Measurements from ENCODE around the gene GPC3.
"Not testable (repeated sequence)": the region's sequence is repeated elsewhere in the genome, so short reads cannot be mapped to it uniquely, and the experiment has no call there.

GPC3 gene

DNA sequence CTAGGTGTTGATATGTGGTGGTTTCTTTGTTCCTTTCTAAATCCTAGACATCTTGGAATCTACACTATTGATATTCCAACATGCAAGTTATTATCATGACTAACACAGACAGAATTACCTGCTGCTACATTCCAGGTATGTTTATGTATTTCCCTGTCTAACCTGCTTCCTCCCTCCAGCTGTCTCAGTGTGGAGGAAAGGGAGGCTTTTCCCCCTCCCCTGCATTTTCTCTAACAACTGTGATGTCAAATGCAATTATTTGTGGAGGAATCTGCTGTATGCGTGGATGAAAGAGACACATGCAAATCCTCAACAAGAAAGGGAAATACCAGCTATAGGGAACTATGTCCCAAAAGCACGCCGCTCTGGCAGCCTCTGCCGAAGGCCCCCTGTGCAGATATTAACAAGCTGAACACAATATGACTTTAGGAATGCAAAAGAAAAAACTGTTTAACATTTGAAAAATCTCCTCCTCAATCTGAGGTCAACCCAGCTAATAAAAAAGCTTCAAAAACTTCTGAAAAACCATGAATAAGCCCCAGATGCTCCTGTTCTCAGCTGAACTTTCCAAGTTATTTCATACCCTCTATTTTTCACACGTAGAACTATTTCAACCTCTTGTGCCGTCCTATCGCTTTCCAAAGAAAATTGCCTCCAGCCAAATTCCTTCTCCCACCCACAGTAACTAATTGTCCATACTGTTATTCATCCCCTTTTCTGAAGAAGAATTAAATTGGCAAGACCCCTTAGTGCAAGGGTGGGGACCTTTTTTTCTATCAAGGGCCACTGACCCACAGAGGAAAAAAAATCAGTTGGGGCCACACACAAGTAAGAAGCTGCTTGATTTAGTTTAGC, 345.0 kb downstream of the GPC3 start:
- peak; percentile 61 for DNase-seq

- DNase-seq, result no peak
Measured at GRCh38 chrX:133639726-133640125, 345.7 kb downstream of the GPC3 start.

- peak; percentile 64 for DNase-seq
Measured at GRCh38 chrX:133638285-133638684, 347.1 kb downstream of the GPC3 start.

- DNase-seq, result no peak
Measured at GRCh38 chrX:133637765-133638164, 347.6 kb downstream of the GPC3 start.

DNA sequence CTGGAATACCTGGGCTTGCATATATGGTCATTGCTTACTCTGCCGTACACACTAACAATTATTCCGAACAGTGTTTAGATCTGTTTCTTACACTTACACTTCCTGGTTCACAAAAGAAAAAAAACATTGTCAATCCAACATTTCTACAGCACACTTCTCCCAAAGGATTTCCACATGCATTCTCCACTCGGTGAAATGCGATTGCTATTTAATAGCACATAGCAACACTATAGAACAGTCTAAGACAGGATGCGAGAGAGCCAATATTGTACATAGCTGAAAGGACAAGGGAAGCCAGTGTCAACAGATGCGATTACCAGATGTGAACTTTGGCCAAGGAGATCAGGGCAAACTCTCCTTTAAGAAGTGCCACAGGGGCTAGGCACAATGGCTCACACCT, 349.4 kb downstream of the GPC3 start:
- no peak for DNase-seq

DNA sequence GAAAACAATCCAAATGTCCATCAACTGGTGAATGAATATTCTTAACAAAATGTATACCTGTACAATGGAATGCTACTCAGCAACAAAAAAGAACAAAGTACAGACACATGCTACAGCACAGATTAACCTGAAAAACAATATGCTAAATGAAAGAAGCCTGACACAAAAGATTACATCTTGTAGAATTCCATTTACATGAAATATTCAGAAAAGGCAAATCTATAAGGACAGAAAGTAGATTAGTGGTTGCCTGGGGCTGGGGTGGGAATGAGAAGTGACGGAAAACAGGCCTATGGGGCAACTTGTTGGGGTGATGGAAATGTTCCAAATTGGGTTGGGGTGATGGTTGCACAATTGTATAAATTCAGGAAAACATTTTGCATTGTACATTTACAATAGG, 351.0 kb downstream of the GPC3 start:
- DNase-seq, result no peak

DNA sequence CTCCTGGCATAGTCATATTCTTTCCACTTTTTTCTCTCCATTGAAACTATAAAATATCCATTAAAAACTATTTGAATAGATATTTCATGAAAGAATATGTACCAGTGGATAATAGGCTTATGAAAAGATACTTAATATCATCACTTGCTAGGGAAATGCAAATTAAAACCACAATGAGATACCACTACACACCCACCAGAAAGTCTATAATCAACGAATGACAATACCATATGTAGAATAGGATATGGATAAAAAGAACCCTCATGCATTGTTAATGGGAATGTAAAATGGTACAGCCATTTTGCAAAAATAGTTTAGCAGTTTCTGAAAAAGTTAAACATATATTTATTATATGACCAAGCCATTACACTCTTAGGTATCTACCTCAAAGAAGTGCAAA, 351.4 kb downstream of the GPC3 start:
- no peak for DNase-seq

- DNase-seq, result no peak
Measured at GRCh38 chrX:133633162-133633561, 352.2 kb downstream of the GPC3 start.

DNA sequence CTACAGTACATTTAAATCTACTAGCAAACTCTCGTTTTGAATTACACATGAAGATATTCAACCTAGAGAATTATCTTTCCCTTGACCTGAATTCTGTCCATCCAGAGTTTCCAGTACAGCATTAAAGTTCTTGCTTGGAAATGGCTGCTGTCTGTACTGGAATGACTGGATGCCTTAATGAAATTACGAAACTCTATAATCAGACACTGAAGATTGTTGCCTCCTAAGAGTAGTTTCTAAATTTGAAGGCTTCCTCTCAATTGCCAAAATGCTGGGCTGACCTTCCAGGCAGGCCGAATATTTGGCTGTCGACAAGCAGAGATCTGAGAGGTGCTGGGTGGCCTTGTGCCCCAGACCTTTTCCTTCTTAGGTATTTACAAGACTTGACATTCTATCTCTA, 355.0 kb downstream of the GPC3 start:
- no peak for DNase-seq

GRCh38 chrX:133627673-133628072, 357.7 kb downstream of the GPC3 start:
- no peak for DNase-seq

DNA sequence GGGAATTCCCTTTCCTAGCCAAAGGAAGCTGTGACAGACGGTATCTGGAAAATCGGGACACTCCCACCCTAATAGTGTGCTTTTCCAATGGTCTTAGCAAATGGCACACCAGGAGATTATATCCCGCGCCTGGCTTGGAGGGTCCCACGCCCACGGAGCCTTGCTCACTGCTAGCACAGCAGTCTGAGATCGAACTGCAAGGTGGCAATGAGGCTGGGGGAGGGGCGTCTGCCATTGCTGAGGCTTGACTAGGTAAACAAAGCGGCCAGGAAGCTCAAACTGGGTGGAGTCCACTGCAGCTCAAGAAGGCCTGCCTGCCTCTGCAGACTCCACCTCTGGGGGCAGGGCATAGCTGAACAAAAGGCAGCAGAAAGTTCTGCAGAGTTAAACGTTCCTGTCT, 364.0 kb downstream of the GPC3 start:
- DNase-seq, result not testable (repeated sequence)

DNA sequence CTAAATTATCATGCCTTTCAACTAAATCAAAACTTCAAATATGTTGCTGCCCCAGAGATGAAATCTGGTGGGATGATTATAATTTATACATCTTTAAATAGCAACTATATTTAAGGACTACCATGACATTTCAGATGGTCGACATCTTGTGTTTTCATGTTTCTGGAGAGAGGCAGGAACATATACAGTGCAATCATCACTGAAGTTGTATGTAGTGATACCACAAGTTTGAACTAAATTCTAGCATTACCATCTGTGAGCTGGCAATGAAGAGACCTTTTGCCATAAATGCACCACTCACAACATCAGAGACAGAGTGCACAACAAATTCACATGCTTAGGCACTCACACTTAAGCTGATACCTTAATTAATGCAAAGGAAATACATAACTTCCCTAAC, 373.7 kb downstream of the GPC3 start:
- no peak for DNase-seq

DNA sequence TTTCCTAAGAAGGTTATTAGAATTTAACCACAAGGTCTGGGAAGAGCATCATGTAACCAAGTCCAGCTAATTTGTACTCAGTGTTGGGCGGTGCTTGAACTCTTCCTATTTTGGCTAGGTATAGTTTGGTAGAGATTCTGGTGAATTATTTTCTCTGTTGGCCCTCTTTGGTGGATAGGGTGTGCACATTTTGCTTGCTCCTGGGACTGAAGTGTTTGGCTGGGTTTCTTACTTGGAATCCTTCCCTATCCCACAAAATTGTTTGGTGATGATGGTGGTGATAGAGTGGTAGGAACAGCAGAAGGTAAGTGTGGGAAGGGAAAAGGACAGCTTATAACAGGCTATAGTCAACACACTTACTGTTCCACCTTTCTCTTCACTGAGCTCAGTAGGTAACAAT, 375.3 kb downstream of the GPC3 start:
- peak; percentile 50 for DNase-seq

DNA sequence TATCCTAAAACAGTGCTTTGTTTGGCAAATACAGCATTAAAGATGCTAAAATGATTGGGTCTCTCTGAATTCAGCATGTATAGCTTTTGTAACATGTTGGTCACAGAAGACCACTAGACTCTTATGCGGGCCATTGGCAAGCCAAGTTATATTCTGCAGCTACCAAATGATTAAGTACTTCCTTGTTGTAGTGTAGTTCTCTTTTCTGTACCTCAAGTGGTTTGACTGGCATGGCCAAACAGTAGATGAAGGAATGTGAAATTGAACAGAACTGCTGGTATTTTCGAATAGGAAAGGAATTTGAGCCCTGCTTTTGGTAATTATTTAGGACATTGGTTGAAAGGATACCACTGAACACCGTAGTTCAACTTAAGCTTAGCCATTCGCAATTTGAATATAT, 376.2 kb downstream of the GPC3 start:
- no peak for DNase-seq

- peak; percentile 88 for DNase-seq
Measured at GRCh38 chrX:133608406-133608805, 377.0 kb downstream of the GPC3 start.

DNA sequence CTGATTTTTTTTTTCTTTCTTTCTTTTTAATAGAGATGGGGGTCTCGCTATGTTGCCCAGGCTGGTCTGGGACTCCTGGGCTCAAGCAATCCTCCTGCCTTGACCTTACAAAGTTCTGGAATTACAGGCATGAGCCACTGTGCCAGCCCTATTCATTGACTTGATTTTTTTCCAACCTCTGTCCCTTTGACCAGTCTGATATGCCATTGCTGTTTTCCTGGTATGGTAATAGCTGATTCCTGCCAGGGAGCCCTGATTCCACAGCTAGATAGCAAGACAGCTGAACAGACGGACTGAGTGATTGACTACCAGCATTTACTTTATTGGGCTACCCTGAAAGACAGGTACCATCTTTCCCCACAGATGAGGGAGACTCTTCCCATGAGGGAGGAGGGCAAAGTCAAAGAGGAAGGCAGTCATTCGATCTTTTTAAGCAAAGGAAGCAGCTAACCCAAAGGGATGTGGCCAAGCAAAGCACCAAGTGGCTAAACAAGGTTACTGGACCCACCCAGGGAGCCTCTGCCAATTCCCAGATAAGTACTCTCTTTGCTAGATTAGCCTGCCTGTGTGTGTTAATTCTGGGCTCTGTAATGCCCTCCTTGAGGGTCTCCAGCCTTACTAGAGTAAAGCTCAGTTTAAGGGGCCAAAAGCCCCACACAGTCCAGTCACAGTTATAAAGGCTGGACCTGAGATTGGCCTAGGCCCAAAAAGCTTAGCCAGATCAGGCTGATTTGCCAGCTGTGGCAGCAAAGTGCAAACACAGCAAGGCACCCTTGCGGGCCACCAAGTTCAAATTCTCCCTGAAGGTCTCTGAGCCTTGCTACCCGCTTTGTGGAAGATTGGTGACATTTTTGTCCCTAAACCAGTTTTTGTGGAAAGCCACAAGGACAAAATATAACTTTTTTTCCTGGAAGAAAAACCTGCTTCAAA, 377.7 kb downstream of the GPC3 start:
- no peak for DNase-seq

DNA sequence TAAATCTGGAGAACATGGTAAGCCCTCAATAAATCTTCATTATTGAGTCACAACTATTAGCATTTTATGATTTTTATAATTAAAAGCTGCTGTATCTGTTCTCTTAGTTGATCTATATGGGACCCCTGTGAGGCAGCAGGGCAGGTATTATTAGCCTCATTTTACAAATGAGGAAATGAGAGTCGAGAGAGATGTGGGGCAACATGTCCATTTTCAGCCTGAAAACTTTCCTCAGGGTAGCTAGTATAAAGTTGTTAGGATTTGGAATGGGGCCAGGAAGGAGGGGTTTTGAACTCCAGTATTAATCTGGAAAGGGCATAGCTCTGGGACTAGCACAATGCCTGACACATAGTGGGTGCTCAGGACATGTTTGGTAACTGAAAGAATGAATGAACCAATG, 378.4 kb downstream of the GPC3 start:
- no peak for DNase-seq

GRCh38 chrX:133604801-133605200, 380.6 kb downstream of the GPC3 start:
- no peak for DNase-seq

DNA sequence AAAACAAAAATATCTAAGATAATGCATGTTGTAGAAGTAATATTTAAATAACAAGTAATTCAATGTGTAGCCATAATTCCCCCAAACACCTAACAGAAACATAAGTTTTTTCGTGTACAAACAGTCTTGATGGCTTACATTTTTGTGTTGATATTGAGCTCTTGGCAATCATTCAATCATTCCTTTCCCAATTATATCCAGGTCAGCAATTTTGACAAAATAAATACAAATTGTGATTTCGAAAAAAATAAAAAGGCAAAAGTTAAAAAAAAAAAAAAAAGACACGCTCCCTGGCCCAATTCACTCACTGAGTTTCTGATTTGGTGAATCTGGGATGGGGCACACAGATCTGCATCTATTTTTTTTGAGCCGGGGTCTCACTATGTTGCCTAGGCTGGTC, 382.5 kb downstream of the GPC3 start:
- DNase-seq, result no peak

DNA sequence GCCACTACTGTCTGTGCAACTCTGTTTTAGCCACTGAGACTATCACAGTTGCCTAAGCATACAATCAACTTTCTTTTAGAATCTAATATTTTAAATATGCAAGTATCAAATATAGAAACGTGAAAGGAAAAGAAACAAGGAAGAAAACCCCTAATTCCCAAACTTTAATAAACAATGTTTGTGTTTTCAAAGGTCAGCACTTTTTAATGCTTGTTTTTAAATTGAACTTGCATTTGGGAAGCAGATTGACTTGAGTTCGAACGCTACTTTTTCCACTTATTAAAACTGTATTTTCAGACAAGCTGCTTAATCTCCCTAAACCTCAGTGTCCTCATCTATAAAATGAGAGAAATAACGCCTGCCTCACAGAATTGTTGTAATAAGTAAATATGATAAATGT, 384.3 kb downstream of the GPC3 start:
- no peak for DNase-seq

DNA sequence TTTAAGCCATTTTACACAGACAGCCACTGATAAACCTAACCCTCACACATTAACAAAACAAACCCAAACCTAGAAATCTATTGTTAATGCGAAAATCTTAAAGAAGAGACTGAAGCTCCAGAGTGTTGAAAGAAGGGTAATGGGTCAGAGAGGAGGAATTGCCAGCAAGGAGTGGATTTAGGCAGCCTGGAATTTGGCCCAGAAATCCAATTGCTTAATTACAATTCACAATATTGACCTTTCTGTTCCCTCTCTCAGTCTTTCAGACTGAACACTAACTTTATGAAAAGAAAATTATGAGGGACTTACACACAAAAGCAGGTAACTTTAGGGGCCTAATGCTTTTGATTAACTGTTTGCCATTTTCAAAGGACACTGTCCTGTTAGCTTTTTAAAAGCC, 384.9 kb downstream of the GPC3 start:
- no peak for DNase-seq

DNA sequence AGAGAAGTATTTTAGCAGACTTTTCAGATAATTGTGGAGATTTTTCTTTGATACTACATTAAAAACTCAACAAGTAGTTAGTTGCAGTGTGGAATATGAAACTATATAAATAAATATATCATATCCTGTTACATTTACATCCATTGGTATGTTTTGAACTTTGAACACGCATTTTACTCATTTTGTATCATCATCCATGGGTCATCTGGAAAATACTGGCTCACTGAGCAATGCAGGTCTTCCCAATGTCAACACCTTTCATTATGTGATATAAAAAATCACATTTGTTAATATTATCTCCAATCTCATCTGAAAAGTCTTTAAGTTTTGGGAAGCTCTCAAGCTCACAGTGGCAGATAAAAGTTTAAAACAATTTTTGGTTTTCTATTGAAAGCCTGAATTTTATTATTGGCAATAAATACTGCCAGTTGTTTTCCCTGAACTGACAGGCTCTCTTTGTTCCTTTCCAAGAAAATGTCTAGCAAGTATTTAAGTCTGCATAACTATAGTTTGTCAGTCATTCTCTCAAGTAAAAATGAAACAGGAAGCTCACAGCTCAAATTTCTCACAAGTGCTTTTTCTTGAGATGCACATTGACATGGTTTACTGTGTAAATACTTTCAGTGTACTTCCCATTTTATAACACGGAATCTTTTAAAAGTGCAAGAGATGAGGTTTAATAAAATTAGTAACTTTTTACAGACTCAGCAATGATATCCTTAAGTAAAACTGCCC, 386.6 kb downstream of the GPC3 start:
- no peak for DNase-seq

GRCh38 chrX:133594156-133594555, 391.2 kb downstream of the GPC3 start:
- DNase-seq, result peak; percentile 34

Data from fibroblast of skin of back (primary cell).